Upper lobe of right lung (tissue), 1 donor: ENCODE results near the gene CTDSPL. TPM values are rescaled to one million over a fixed set of nuclear protein-coding genes. Genes with fewer than 3 reads are reported as not detected.

Source experiments
- ATAC-seq: fragments of 200-7000 bp; cut with Tn5 transposase; one replicate; pipeline ENCODE4 v1.9.1; 2020; ENCODE audit warnings: mild to moderate bottlenecking, moderate library complexity
- DNase-seq: peaks from one replicate; pipeline ENCODE4 v3.0.0-alpha.2; 2020
- H3K27ac ChIP-seq: fragments of 200-600 bp; one replicate; pipeline ENCODE4 v1.8.0; 2022
- H3K27me3 ChIP-seq: fragments of 200-600 bp; one replicate; pipeline ENCODE4 v1.8.0; 2022; ENCODE audit warnings: mild to moderate bottlenecking
- H3K36me3 ChIP-seq: fragments of 200-600 bp; one replicate; pipeline ENCODE4 v1.8.0; 2022
- H3K4me1 ChIP-seq: fragments of 200-600 bp; one replicate; pipeline ENCODE4 v1.8.0; 2022
- H3K4me3 ChIP-seq: fragments of 200-600 bp; one replicate; pipeline ENCODE4 v1.8.0; 2022; ENCODE audit warnings: mild to moderate bottlenecking
- H3K9me3 ChIP-seq: fragments of 200-600 bp; one replicate; pipeline ENCODE4 v1.8.0; 2022
- intact Hi-C: fragments of 100-400 bp; cut with DNase I; formaldehyde crosslinking; loops from one replicate; pipeline ENCODE4 v1.11.0; 2022
- total RNA-seq: library from RNA; stranded (reverse); fragmentation: NEBNext Ultra II Directional; extraction: Animal tissue kit (Norgen Biotek cat#: 25700); gene quantifications from one replicate; pipeline ENCODE4 v1.2.1, GENCODE V29; 2021
- TF ChIP-seq, protein P1 (sequence below): fragments of 200-600 bp; IDR thresholded peaks from one replicate; pipeline ENCODE4 v1.8.0; 2022; ENCODE audit warnings: antibody characterized with exemption
- donor health status: DM: no; HTN: yes; CAD: no; lungs with severe emphysema.

The CTDSPL gene
- total RNA-seq, 1 donor from 2014 or later = 78.6 TPM

- intact Hi-C loops = no loop called here
- H3K27me3 ChIP-seq = no peaks in the 10 kb centered on the region
- H3K4me1 ChIP-seq = peaks cover 31% of the 10 kb centered on the region
- DNase-seq = no peak
- no peak for ATAC-seq
- no peaks in the 10 kb centered on the region for H3K9me3 ChIP-seq
- TF ChIP-seq, protein P1, sequence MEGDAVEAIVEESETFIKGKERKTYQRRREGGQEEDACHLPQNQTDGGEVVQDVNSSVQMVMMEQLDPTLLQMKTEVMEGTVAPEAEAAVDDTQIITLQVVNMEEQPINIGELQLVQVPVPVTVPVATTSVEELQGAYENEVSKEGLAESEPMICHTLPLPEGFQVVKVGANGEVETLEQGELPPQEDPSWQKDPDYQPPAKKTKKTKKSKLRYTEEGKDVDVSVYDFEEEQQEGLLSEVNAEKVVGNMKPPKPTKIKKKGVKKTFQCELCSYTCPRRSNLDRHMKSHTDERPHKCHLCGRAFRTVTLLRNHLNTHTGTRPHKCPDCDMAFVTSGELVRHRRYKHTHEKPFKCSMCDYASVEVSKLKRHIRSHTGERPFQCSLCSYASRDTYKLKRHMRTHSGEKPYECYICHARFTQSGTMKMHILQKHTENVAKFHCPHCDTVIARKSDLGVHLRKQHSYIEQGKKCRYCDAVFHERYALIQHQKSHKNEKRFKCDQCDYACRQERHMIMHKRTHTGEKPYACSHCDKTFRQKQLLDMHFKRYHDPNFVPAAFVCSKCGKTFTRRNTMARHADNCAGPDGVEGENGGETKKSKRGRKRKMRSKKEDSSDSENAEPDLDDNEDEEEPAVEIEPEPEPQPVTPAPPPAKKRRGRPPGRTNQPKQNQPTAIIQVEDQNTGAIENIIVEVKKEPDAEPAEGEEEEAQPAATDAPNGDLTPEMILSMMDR = no peak
- no peaks in the 10 kb centered on the region for H3K36me3 ChIP-seq
- no peak overlapping the region for H3K27ac ChIP-seq
- H3K4me3 ChIP-seq = no peak overlapping the region
Observed at GRCh38 chr3:37952564-37952963, 90.9 kb downstream of the CTDSPL start.

GRCh38 chr3:37953226-37953625 is 91.5 kb downstream of the CTDSPL start:
- peaks cover 34% of the 10 kb centered on the region for H3K4me1 ChIP-seq
- TF ChIP-seq, protein P1 = no peak
- intact Hi-C loops = no loop called here

DNA sequence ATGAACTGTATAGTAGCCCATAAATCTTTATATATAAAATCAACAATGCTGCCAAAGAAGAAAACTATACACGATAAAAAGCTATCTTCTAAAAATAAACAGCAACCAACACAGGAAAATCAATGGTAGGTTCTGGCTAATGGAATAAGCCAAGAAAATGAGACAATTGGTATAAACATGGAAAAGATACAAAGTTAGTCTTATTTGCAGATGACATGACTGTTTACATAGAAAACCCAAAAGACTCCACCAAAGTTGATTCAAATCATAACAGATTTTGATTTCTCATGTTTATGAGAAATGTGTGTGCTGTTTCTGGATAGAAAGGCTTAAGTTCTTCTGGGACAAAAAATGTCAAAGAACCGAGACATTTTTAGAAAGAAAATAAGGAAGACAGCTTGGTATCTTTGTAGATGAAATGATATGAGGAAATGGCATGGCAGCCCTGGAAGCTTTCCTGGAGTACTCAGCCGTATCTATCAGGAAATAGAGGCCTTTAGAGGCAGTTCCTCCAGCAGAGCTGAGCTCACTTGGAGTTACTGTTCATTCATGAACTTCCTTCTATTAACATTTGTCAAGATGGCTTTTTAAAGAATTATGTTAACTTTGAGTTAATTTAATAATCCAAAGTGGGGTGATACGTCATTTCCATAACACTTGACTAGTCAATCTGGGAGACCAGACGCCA is 92.2 kb downstream of the CTDSPL start:
- Histone ChIP-seq H3K4me1 (peaks cover 34% of the 10 kb centered on the region), H3K9me3 (no peaks in the 10 kb centered on the region), H3K4me3 (no peak overlapping the region), H3K27me3 (no peaks in the 10 kb centered on the region), H3K27ac (peak overlapping the region; percentile 15), H3K36me3 (no peaks in the 10 kb centered on the region)
- DNase-seq (no peak), ATAC-seq (no peak)
- intact Hi-C loops = no loop called here
- TF ChIP-seq, protein P1 = no peak

More at GRCh38 chr3:37953226-37953625, 91.5 kb downstream of the CTDSPL start:
- no peaks in the 10 kb centered on the region for H3K36me3 ChIP-seq
- DNase-seq (no peak), ATAC-seq (no peak)
- H3K27me3 ChIP-seq = no peaks in the 10 kb centered on the region
- H3K9me3 ChIP-seq = no peaks in the 10 kb centered on the region
- H3K4me3 ChIP-seq = no peak overlapping the region
- H3K27ac ChIP-seq = peak overlapping the region; percentile 15

DNA sequence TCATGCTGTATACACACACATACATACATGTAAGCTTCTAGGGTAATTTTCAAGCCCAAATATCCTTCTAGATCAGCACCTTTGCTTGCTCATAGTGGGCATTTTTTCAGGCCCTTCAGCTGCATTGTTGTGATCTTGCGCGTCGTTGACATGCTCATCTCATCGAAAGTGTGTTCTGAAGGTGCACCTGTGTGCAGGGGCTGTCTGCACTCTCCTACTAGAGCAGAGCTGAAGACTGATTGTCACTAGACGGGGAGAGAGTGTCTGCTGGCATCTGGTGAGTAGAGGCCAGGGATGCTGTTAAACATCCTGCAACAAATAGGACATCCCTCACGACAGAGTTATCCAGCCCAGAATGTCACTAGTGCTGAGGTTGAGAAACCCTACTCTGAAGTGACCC is 93.2 kb downstream of the CTDSPL start:
- TF ChIP-seq, protein P1 = no peak
- no peak overlapping the region for H3K4me3 ChIP-seq
- peaks cover 34% of the 10 kb centered on the region for H3K4me1 ChIP-seq
- no peaks in the 10 kb centered on the region for H3K27me3 ChIP-seq
- no peak for ATAC-seq
- no peaks in the 10 kb centered on the region for H3K9me3 ChIP-seq
- intact Hi-C loops = no loop called here
- no peak overlapping the region for H3K27ac ChIP-seq
- H3K36me3 ChIP-seq = no peaks in the 10 kb centered on the region
- DNase-seq = no peak

- Histone ChIP-seq H3K36me3 (no peaks in the 10 kb centered on the region), H3K4me3 (no peak overlapping the region), H3K9me3 (no peaks in the 10 kb centered on the region), H3K4me1 (peaks cover 40% of the 10 kb centered on the region), H3K27ac (peak overlapping the region; percentile 69), H3K27me3 (no peaks in the 10 kb centered on the region)
- DNase-seq (no peak), ATAC-seq (peak; percentile 40)
- TF ChIP-seq, protein P1 = no peak
- intact Hi-C loops = no loop called here
Observed at GRCh38 chr3:37955918-37956707, 94.4 kb downstream of the CTDSPL start.
